ENCODE results near the gene EPB42. TPM values are rescaled to one million over a fixed set of nuclear protein-coding genes. Genes with fewer than 3 reads are reported as not detected.
"Not testable (repeated sequence)": the region's sequence is repeated elsewhere in the genome, so short reads cannot be mapped to it uniquely, and the experiment has no call there.

Gene EPB42
- total and polyA plus RNA-seq, 10 donors: 0.11 to 31.5 (median 1.6) TPM

GRCh38 chr15:43230640-43231115 is 9.9 kb upstream of the EPB42 start:
- Histone ChIP-seq H3K27ac (peak overlapping the region in 6 of 8 donors; percentile 21 to 67 (median 52)), H3K4me3 (no peak overlapping the region), H3K9me3 (no peaks in the 10 kb centered on the region), H3K4me1 (peaks cover 0 to 3% (median 0%) of the 10 kb centered on the region in 6 donors), H3K36me3 (no peaks in the 10 kb centered on the region), H3K27me3 (replicated peaks in 1 of 7) (peaks cover 0 to 11% (median 0%) of the 10 kb centered on the region in 7 donors)
- WGBS, 5 donors: 20 to 34% (median 23%) methylated on average over 2 of the region's 2 CpGs
- DNase-seq: no peak
- no peak for TF ChIP-seq CTCF (IDR thresholded peaks at IDR 0.05 in 8 of 11, conservative IDR thresholded peaks at IDR 0.05 in 3 of 11)
- peak in 1 of 3 donors; percentile 29 for TF ChIP-seq POLR2AphosphoS5 (IDR thresholded peaks at IDR 0.05)
- intact Hi-C loops (cut with DNase I; ENCODE audit: low total_unique reads): no loop called here

- intact Hi-C loops (cut with DNase I; ENCODE audit: low total_unique reads): no loop called here
- H3K9me3 ChIP-seq: no peaks in the 10 kb centered on the region
- TF ChIP-seq POLR2AphosphoS5 (IDR thresholded peaks at IDR 0.05) (no peak), CTCF (IDR thresholded peaks at IDR 0.05 in 8 of 11, conservative IDR thresholded peaks at IDR 0.05 in 3 of 11) (no peak), POLR2A (IDR thresholded peaks at IDR 0.05) (no peak)
- H3K27ac ChIP-seq: peak overlapping the region in 4 of 8 donors; percentile 48 to 67 (median 56)
- no peak overlapping the region for H3K4me3 ChIP-seq
- H3K4me1 ChIP-seq: peaks cover 0 to 9% (median 0%) of the 10 kb centered on the region in 6 donors
- no peak for DNase-seq
- H3K36me3 ChIP-seq: no peaks in the 10 kb centered on the region
- H3K27me3 ChIP-seq (replicated peaks in 1 of 7): peaks cover 0 to 11% (median 0%) of the 10 kb centered on the region in 7 donors
- WGBS, 5 donors: 75 to 90% (median 84%) methylated on average over 5 of the region's 5 CpGs
Observed at GRCh38 chr15:43229977-43230376, 9.2 kb upstream of the EPB42 start.

GRCh38 chr15:43226436-43227305 is 5.9 kb upstream of the EPB42 start:
- H3K27me3 ChIP-seq (replicated peaks in 1 of 7): peaks cover 0 to 6% (median 0%) of the 10 kb centered on the region in 7 donors

GRCh38 chr15:43225950-43226255 is 5.1 kb upstream of the EPB42 start:
- not testable (repeated sequence) for H3K4me3 ChIP-seq; H3K4me1 ChIP-seq; H3K27ac ChIP-seq; H3K36me3 ChIP-seq; DNase-seq; H3K27me3 ChIP-seq (replicated peaks in 1 of 7); H3K9me3 ChIP-seq
- intact Hi-C loops (cut with DNase I; ENCODE audit: low total_unique reads): loop anchor here (2.0 kb wide), 1 partner anchor 59 kb away; no protein-coding TSS in a partner anchor
- WGBS, 5 donors: 69 to 82% (median 81%) methylated on average over 12 of the region's 12 CpGs

More at GRCh38 chr15:43226436-43227305, 5.9 kb upstream of the EPB42 start:
- Histone ChIP-seq H3K4me1 (peaks cover 0 to 9% (median 0%) of the 10 kb centered on the region in 6 donors), H3K4me3 (no peak overlapping the region), H3K9me3 (no peaks in the 10 kb centered on the region), H3K36me3 (no peaks in the 10 kb centered on the region), H3K27ac (no peak overlapping the region)
- intact Hi-C loops (cut with DNase I; ENCODE audit: low total_unique reads): no loop called here
- no peak for DNase-seq
- TF ChIP-seq POLR2A (IDR thresholded peaks at IDR 0.05): no peak
- no peak for TF ChIP-seq CTCF (IDR thresholded peaks at IDR 0.05 in 8 of 11, conservative IDR thresholded peaks at IDR 0.05 in 3 of 11)
- TF ChIP-seq POLR2AphosphoS5 (IDR thresholded peaks at IDR 0.05): no peak
- whole genome bisulfite sequencing, 5 donors: 95 to 97% (median 96%) methylated on average over 38 to 57 of the region's 57 CpGs
